Astrocyte of the spinal cord (primary cell): ENCODE measurements around the gene SLC35B1.
"Not testable (repeated sequence)": the region's sequence is repeated elsewhere in the genome, so short reads cannot be mapped to it uniquely, and the experiment has no call there.

Experiments
- DNase-seq: peaks from one replicate; pipeline ENCODE4 v3.0.0; 2011; ENCODE audit warnings: low read depth, low spot score
- H3K4me3 ChIP-seq: 2 replicates; pipeline ENCODE4 v1.5.1; 2011; ENCODE audit warnings: low read depth, mild to moderate bottlenecking, low read length, moderate library complexity
- in situ Hi-C: cut with HindIII; loops from 2 replicates; pipeline ENCODE4 v1.10.0; 2017; ENCODE audit warnings: low sequenced_read_pairs
- TF ChIP-seq, protein P1 (sequence below): IDR thresholded peaks from 2 replicates; pipeline ENCODE4 v1.5.1; 2012; ENCODE audit warnings: low read depth, mild to moderate bottlenecking, low read length, inconsistent platforms

SLC35B1 gene

GRCh38 chr17:49680314-49680713 is 27.4 kb downstream of the SLC35B1 start:
- in situ Hi-C loops = no loop called here
- no peak for DNase-seq
- TF ChIP-seq, protein P1, sequence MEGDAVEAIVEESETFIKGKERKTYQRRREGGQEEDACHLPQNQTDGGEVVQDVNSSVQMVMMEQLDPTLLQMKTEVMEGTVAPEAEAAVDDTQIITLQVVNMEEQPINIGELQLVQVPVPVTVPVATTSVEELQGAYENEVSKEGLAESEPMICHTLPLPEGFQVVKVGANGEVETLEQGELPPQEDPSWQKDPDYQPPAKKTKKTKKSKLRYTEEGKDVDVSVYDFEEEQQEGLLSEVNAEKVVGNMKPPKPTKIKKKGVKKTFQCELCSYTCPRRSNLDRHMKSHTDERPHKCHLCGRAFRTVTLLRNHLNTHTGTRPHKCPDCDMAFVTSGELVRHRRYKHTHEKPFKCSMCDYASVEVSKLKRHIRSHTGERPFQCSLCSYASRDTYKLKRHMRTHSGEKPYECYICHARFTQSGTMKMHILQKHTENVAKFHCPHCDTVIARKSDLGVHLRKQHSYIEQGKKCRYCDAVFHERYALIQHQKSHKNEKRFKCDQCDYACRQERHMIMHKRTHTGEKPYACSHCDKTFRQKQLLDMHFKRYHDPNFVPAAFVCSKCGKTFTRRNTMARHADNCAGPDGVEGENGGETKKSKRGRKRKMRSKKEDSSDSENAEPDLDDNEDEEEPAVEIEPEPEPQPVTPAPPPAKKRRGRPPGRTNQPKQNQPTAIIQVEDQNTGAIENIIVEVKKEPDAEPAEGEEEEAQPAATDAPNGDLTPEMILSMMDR = no peak
- H3K4me3 ChIP-seq = no peak overlapping the region

- in situ Hi-C loops = no loop called here
- peak; percentile 99 for DNase-seq
- H3K4me3 ChIP-seq = peak within 1 kb of the TSS; percentile 86
- TF ChIP-seq, protein P1 = no peak
Observed at GRCh38 chr17:49677933-49678847, 29.6 kb downstream of the SLC35B1 start, which contains the start of gene SPOP. Gene SPOP, minus strand, starts transcription at chr17:49678097. Its CDS starts 55,287 bp downstream, at chr17:49622810.

GRCh38 chr17:49677134-49677932 is 30.4 kb downstream of the SLC35B1 start:
- H3K4me3 ChIP-seq = peak overlapping the region; percentile 86
- TF ChIP-seq, protein P1 = no peak
- in situ Hi-C loops = no loop called here
- peak; percentile 93 for DNase-seq

GRCh38 chr17:49676276-49676868 is 31.4 kb downstream of the SLC35B1 start:
- in situ Hi-C loops = no loop called here
- peak overlapping the region; percentile 86 for H3K4me3 ChIP-seq
- TF ChIP-seq, protein P1 = no peak
- DNase-seq = peak; percentile 45

GRCh38 chr17:49674507-49674906 is 33.3 kb downstream of the SLC35B1 start:
- DNase-seq = no peak
- TF ChIP-seq, protein P1 = no peak
- in situ Hi-C loops = no loop called here
- H3K4me3 ChIP-seq = no peak overlapping the region

GRCh38 chr17:49673679-49674078 is 34.1 kb downstream of the SLC35B1 start:
- in situ Hi-C loops, H3K4me3 ChIP-seq, DNase-seq: not testable (repeated sequence)
